Kidney glomerular epithelial cell (primary cell): ENCODE data around the gene PLD4.
"Not testable (repeated sequence)": the region's sequence is repeated elsewhere in the genome, so short reads cannot be mapped to it uniquely, and the experiment has no call there.

Source experiments
- DNase-seq: peaks from one replicate; lab custom pipeline; 2025; lab: John Stamatoyannopoulos, UW

PLD4 gene

GRCh38 chr14:104941508-104942365 lies 17.1 kb downstream of the PLD4 start:
- DNase-seq = no peak

- DNase-seq = no peak
Observed at GRCh38 chr14:104942586-104942985, 17.9 kb downstream of the PLD4 start.

GRCh38 chr14:104943216-104944015 lies 18.7 kb downstream of the PLD4 start:
- not testable (repeated sequence) for DNase-seq

- DNase-seq = not testable (repeated sequence)
Observed at GRCh38 chr14:104944016-104944308, 19.3 kb downstream of the PLD4 start.

GRCh38 chr14:104944436-104945205 lies 19.9 kb downstream of the PLD4 start:
- DNase-seq = not testable (repeated sequence)

GRCh38 chr14:104945266-104945665 lies 20.6 kb downstream of the PLD4 start:
- not testable (repeated sequence) for DNase-seq

GRCh38 chr14:104945986-104946965 lies 21.6 kb downstream of the PLD4 start:
- DNase-seq = not testable (repeated sequence)

GRCh38 chr14:104947201-104947600 lies 22.5 kb downstream of the PLD4 start:
- DNase-seq = not testable (repeated sequence)

- not testable (repeated sequence) for DNase-seq
Observed at GRCh38 chr14:104947881-104948735, 23.4 kb downstream of the PLD4 start.

- DNase-seq = no peak
Observed at GRCh38 chr14:104948736-104949031, 24.0 kb downstream of the PLD4 start.

- not testable (repeated sequence) for DNase-seq
Observed at GRCh38 chr14:104949406-104949955, 24.8 kb downstream of the PLD4 start.

- DNase-seq = no peak
Observed at GRCh38 chr14:104950021-104950420, 25.3 kb downstream of the PLD4 start.

- not testable (repeated sequence) for DNase-seq
Observed at GRCh38 chr14:104950701-104951100, 26.0 kb downstream of the PLD4 start.

- not testable (repeated sequence) for DNase-seq
Observed at GRCh38 chr14:104951863-104952657, 27.4 kb downstream of the PLD4 start.

- no peak for DNase-seq
Observed at GRCh38 chr14:104953097-104953496, 28.4 kb downstream of the PLD4 start.

- no peak for DNase-seq
Observed at GRCh38 chr14:104953896-104954656, 29.4 kb downstream of the PLD4 start.

GRCh38 chr14:104954746-104955395 lies 30.2 kb downstream of the PLD4 start:
- no peak for DNase-seq

- no peak for DNase-seq
Observed at GRCh38 chr14:104955396-104955770, 30.7 kb downstream of the PLD4 start.
